T47D (cell line): ENCODE data around the gene YKT6.

Source experiments
- DNase-seq, 2 experiments: peaks; one replicate each; pipeline versions ENCODE4 v3.0.0 to v3.0.0-alpha.2; 2011 to 2012; ENCODE audit warnings: low read depth in 1 of 2, low spot score in 1 of 2
- JUND ChIP-seq: IDR thresholded peaks from 2 replicates; pipeline ENCODE4 v1.6.1; 2012; ENCODE audit warnings: low read depth
- in situ Hi-C: cut with HindIII; loops from 2 replicates; pipeline ENCODE4 v1.10.0; 2016; ENCODE audit warnings: low sequenced_read_pairs, low pct_unique_long_range_greater_than_20kb

The YKT6 gene

DNA sequence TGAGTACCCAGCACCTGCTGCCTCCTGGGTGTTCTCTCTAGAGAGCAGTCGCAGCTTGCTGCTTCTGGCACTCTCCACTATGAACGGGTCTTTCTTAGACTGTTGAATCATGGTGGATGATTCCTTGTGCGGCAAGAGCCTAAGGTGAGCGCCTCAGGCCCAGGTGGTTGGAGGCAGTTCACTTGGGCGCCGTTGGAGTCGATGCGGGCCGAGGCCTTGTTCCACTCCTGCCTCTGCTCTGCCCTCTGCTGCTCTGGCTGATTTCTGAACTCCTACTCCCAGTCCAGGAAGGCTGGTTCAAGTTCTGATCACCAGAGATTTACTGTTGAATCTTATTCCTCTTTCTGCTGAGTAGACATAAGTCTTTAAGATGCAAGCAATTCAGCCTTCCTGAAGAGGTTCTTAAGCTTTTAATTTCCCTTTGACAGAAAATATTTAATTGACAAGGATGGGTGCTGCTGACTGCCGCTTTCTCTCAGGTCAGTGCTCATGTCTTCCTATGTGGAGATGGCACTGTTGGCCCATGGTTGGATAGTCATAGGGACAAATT is 10.4 kb downstream of the YKT6 start:
- in situ Hi-C loops, result no loop called here
- no peak for TF ChIP-seq JUND
- DNase-seq, result no peak

DNA sequence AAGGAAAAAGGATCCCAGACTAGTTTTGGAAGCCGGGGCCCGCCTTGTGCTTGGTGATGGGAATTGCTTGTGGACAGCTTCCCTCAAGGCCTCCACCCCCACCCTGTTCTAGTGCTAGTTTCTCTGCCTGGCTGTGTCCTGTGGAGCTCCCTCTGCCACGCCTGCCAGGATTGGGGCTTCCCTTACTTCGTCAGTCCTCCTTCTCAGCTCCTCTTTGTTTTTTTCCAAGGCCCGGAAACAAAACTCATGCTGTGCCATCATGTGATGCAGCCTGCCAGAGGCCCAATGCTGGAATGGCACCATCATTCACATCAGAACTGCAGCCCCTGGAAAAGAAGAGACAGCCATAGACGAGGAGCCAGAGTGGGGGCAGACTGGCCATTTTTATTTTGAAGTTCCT is 11.2 kb downstream of the YKT6 start:
- no peak for DNase-seq
- in situ Hi-C loops, result no loop called here
- no peak for TF ChIP-seq JUND

DNA sequence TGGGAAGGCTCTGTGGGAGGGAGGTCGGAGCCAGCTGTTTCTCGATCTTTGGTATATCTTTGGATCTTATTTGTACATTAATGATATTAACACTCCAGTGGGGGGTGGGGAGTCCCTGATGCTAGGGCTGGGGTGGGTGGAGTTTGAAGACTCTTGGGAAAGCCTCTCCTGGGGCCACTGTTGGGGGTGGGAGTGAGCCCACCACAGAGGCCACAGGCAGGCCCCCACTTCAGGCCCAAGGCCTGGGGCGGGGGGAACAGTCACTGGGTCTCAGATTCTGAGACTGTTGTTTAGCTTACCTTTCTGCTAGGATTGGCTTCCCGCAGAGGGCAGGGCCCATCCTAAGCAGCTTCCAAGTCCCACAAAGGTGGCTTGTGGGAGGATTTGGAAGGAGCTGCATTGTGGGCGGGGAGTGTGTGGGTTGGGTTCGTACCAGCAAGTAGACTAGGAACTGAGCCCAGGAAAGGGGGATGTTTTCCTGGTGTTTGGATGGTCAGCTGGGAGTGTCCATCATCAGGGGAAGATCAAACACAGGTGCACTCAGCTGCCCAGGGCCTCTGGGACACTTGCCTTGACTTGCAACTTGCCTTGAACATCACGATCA is 11.9 kb downstream of the YKT6 start:
- DNase-seq, result no peak
- TF ChIP-seq JUND, result no peak
- in situ Hi-C loops, result no loop called here

DNA sequence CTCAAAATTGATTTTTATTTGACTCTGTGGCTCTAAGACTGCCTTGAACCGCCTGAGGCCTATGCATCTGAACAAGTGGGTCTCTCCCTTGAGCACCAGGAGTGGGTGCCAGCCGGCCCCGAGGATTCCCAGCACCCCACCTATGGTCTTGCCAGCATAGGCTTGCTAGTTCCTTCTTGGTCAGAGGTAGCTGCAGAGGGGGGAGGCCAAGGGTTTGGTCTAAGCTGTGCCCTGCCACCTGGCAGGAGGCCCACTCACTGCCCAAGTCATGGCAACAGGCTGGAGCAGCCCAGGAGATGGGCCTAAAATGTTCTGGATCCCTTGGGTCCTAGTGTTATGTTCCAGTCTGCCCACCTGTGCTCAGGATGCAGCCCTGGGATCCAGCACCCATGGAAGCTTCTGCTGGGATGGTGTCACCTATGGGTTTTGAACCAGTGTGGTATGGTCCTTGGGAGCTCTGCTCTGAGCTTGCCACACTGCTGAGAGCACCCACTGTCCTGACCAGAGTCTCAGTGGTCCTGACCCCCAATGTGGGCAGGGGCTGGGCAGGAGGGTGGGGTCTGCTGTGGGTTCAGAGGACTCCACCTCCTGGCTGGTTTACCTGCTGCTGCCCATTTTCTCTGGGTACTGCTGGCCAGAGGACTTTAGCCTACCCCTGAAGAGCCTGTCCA is 12.6 kb downstream of the YKT6 start:
- TF ChIP-seq JUND, result no peak
- DNase-seq, result no peak
- in situ Hi-C loops, result no loop called here

DNA sequence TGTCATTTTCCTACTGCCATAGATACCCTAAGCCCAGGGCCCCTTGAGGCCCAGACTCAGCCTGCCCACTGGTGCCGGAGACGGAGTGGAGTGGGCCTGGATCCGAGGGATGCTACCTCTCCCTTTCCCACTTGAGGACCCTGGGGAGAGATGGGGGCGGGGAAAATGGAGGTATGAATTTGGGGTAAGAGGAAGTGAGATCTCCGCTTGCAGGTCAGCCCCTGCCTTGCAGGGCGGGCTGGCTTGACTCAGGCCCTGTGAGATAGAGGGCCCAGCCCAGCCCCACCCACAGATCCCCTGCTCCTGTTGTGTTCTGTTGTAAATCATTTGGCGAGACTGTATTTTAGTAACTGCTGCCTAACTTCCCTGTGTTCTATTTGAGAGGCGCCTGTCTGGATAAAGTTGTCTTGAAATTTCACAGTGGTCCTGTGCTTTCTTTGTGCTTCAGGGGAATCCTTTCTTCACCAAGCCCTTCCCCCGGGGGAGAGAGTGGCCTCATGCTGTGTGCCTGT is 13.2 kb downstream of the YKT6 start:
- TF ChIP-seq JUND, result no peak
- in situ Hi-C loops, result no loop called here
- DNase-seq, result no peak

DNA sequence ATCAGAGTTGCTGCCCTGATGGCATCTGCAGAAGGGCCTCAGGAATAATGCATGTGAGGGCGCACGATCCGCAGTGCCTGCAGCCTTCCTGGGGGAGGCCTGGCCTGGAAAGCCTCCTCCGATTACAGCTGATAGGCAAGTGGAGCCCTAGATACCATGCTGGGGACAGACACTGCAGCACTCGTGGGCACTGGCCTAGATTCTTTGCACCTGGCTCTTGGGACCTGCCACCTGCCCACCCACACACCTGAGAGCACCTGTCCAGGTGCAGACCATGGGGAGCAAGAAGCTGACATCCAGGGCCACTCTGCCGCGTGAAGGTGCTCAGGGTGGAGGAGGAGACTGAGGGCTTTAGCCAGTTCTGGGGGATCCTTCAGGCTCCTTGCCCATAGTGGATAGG is 14.8 kb downstream of the YKT6 start:
- DNase-seq, result no peak
- no peak for TF ChIP-seq JUND
- in situ Hi-C loops, result no loop called here

DNA sequence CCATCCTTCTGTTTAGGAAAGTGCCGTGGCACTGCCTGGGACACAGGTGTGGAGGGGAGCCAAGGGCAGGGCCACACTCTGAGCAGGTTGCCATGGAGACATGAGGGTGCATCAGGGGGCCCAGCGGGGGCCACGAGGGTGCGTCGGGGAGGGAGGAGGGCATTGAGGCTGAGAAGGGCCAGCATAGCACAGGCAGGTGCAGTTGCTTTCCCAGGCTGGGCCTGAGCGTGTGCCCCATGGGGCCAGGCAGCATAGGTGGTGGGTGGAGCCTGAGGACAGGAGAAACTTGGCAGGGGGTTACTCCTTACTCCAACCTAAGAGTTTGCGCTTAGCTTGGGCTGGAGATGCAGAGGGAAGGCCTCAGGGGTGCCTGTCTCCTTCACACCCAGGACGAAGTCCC is 15.2 kb downstream of the YKT6 start:
- TF ChIP-seq JUND, result no peak
- DNase-seq, result no peak
- in situ Hi-C loops, result no loop called here

DNA sequence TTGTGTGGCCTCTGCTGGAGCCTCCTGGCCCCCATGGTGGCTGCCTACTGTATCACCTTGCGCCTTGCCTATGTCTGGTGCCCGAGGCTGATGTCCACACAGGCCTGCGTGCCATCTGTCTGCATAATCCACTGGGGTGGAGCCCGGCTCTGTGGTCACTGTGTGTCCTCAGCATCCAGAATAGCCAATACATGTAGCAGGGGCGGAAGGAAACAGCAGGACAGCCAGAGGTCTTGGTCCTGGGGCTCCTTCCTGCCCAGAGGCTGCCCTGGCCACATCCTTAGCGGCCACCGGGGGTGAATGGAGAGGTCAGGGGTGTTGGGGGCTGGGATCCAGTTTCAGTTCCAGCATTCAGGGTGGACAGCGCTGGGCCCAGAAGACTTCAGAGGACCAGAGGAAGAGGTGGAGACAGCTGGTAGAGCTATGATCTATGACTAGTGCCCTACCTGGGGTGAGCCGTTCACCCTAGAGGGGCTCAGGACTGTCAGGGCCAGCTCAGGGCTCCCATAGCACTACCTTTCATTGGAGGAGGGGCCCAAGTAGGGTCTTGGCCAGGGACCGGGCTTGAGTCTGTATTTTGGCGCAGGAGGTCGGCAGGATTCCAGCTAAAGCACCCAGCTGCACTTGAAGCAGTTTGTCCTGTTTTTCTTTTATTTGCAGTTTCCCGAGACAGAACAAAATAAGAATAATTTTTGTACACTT is 15.9 kb downstream of the YKT6 start:
- TF ChIP-seq JUND, result no peak
- in situ Hi-C loops, result no loop called here
- no peak for DNase-seq

DNA sequence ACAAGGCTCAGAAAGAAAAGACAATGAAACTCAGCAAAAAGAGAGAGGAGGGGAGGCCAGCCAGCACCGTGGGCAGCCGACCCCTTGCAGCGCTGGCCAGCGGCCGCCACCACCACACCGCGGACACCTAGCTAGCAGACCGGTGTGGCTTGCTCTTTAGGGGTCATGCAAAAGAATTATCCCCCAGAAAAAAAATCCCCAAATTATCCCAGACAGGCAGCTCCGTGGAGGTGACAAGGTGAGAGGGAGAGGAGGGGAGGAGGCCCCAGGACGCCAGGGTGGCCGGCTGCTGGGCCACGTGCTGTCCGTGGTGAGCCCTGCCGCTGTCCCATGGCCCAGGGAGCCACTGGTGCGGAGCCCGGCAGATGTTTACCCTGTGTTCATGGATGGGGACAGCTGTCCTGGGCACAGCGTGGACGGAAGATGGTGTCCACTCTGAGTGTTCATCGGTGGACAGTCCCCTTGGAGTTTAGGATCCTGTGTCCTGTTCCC is 16.5 kb downstream of the YKT6 start:
- DNase-seq, result no peak
- TF ChIP-seq JUND, result no peak
- in situ Hi-C loops, result no loop called here

DNA sequence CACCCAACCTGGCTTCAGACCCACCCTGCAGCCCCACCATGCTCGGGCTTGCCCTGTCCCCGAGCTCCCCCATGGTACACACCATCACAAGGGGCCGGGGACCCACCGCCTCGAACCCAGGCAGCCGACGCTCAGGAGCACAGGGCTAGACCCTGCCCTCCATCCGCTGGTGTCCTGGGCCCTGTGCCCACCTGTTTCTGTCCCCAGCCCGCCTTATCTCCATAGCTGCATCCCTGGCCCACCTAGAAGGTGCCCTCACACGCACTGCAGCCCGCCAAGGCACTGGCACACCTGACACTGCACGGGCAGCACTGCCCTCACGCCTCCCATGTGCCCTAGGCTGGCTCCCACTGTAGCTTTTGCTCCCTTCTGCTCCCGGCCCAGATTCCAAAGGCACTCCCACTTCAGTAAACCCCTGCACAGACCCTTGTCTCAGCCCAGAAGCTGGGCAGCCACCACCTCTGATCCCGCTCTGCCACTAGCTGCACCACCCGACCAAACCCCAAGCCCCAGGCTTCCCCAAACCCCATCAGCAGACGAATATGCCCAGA is 17.1 kb downstream of the YKT6 start:
- in situ Hi-C loops, result no loop called here
- no peak for TF ChIP-seq JUND
- DNase-seq, result no peak

DNA sequence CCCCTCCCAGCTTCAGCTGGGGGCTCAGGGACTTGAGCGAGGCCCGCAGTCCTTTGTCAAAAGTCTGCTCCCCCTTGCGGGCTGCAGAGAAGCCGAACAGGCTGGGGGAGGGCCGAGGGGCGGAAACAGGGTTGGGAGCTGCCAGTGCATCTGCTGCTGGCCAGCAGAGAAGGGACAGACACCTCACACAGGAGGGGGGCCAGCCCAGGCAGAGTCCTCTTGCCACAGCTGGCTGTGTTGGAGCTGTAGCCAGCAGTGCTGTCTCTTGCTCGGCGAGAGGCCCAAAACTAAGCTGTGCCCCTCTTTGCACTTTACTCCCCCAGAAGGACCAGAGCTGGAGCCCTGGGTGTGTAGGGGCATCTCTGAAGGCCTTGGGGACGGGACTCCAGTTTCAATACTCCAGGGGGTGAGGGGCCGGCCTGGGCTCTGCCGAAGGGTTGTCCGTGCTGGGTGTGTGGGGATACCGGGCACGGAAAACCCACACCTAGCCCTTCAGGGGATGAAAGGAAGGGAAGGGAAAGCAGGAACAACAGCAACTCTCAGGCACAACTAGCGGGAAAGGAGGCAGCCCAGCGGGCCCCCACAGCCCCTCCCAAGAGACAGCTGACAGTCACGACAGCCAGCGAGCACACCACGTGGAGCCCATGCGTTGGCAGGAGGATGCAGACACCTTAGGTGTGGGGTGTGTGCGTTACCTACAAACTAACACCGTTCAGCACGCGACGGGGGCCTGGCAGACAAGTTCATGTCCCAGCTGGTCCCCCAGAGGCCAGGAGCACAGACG is 17.8 kb downstream of the YKT6 start:
- in situ Hi-C loops, result no loop called here
- TF ChIP-seq JUND, result no peak
- no peak for DNase-seq
